HG03064 (cell line): ENCODE results near the gene CERS3.

ENCODE experiments used
- ATAC-seq: cut with Tn5 transposase; IDR thresholded peaks from one replicate; pipeline ENCODE4 v1.9.1; 2021; ENCODE audit warnings: low read depth; ENCODE audit not compliant: unreplicated experiment

CERS3 gene

DNA sequence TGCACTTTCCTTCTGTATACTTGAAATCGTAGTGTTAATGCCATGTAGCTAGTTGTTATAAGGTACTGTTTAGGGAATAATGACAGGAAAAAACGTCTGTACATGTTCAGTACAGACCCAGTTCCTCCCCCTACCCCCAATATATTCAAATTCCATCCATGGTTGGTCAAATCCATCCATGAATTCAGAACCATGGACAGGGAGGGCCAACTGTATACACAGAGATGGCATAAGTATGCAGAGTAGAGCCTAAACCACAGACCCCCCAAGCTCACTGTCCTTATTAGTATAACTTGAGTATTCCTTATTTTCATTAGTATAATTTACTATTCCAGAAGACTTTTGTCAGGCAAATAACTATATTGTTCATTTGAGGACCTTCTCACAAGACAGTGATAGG, 135.7 kb downstream of the CERS3 start:
- ATAC-seq, result no peak

DNA sequence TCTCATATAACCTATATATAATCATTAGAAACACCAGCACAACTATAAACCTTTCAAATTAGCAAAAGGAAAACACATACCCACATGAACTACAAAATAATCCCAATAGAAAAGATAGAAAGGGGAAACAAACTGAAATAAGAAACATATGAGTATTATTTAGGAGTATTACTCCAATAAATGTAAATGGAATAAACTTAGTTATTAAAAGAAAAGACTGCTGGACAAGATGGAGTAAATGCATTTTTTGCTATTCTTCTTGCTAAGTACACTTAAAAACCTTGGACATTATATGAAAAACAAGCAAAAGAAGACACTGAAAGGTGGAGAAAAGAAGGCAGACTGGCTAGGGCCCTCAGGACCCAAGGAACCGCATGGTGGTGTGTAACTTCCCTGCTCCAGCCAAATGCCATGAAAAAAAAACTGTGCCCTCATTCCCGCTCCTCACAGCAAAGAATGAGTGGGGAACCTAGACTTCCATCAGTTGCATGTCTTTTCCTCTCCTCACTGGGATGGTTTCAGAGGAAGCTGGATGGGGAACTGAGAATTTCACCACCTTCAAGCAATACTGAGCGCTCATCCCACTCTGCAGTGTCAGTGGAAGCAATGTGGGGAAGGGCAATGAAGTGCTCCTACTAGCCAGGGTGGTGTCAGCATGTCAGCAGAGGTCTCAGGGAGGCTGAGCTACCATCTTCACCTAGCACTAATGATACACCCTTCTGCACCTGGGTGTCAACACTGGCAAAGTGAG, 143.3 kb downstream of the CERS3 start:
- ATAC-seq, result no peak

- ATAC-seq, result no peak
Measured at GRCh38 chr15:100384108-100384410, 144.7 kb downstream of the CERS3 start.

- no peak for ATAC-seq
Measured at GRCh38 chr15:100383302-100384107, 145.2 kb downstream of the CERS3 start.

DNA sequence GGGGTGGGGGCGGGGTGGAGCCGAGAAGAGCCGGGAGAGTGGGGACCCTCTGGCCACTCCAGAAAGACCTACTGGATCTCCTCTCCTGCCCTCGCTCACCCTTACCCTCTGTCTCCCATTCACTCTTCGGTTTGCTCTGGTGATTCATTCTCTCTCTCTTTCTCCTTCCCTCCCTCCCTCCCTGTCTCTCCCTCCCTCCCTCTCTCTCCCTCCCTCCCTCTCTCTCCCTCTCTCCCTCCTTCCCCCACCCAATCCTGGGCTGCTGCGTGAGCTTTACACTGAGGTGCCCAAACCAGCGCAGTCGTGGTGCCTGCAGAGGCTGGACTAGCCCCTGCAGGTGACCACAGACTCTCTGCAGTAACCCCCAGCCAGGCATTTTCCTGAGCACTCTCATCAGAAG, 154.8 kb downstream of the CERS3 start:
- no peak for ATAC-seq

GRCh38 chr15:100373120-100373896, 155.4 kb downstream of the CERS3 start:
- ATAC-seq, result no peak

DNA sequence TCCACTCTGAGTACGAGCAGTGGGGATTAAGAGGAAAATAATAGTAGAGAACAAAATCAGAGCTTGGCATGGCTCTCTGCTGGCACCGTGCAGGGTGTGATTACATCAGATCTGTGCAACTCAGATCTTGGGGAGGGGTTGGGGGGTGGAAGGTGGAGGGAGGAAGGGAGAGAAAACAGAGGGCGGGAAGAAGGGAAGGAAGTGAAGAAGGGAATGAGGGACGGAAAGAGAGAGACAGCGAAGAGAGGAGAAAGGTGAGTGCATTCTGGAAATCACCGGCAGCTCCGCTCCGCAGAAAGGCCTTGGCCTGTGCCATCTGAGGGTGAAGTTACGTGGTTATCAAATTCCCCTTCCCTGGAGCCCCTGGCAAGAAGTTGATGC, 156.0 kb downstream of the CERS3 start:
- ATAC-seq, result no peak

DNA sequence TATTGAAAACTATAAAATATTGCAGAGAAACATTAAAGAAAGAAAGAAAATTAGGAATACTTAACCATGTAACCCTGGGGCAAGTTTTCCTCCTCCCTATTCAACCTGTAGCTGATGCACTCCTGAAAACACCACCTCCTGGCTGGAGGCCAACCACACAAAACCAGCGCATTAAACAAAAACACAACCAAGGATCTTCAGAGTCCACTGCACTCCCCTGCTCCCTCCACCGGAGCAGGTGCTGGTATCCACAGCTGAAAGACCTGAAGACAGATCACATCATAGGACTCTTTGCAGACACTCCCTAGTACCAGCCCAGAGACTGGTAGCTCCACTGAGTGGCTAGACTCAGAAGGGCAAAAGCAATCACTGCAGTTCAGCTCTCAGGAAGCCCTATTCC, 173.4 kb downstream of the CERS3 start:
- no peak for ATAC-seq

DNA sequence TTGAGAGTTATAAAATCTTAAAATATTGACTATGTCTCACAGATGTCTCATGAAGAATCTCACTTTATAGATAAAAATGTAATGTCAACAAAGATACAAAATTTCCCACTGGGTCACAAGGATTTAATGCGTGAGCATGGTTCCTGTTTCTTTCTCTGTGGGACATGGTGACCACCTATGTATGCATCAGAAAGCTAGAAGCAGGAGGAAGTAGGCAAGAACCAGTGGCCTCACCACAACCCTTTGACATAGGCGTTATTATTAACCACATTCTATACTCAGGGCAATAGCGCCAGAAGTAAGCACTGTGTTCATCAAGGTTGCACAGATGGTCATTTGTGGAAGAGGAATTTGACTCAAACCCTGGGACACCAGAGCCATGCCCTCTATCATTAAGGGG, 175.3 kb downstream of the CERS3 start:
- ATAC-seq, result no peak

- no peak for ATAC-seq
Measured at GRCh38 chr15:100350434-100351226, 178.1 kb downstream of the CERS3 start.
